ENCODE data around the gene ASB16.
"Not testable (repeated sequence)": the region's sequence is repeated elsewhere in the genome, so short reads cannot be mapped to it uniquely, and the experiment has no call there.

The ASB16 gene, protein sequence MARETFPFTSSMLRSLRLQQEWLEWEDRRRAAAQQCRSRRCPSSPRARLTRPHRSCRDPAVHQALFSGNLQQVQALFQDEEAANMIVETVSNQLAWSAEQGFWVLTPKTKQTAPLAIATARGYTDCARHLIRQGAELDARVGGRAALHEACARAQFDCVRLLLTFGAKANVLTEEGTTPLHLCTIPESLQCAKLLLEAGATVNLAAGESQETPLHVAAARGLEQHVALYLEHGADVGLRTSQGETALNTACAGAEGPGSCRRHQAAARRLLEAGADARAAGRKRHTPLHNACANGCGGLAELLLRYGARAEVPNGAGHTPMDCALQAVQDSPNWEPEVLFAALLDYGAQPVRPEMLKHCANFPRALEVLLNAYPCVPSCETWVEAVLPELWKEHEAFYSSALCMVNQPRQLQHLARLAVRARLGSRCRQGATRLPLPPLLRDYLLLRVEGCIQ

DNA sequence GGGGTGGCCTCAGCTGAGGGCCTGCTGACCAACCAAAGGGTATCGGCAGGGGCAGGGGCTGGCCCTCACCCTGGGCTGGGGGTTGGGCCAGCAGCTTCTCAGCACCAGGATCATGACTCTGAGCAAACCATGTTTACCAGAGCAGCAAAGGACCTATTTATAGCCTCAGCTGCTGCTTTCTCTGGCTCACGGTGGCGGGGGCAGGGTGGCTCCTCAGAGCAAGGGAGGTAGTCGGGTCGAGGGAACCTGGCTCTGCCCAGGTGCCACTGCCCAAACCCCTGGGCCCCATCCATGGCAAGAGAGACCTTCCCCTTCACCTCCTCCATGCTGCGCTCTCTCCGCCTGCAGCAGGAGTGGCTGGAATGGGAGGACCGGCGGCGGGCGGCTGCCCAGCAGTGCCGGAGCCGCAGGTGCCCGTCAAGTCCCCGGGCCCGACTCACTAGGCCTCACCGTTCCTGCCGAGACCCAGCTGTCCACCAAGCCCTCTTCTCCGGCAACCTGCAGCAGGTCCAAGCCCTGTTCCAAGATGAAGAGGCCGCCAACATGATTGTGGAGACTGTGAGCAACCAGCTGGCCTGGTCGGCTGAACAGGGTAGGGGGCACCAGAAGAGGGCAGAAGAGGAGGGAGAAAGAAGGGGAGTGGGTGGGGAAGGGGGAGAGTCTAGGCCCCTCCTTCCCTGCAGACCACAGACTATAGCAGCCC is at the start of gene ASB16:
Gene ASB16, plus strand, starts transcription at position 206 of the 703 bp plus-strand sequence. Its CDS starts 86 bp downstream, at position 292.
- peak in 1 of 2 experiments; percentile 81 for DNase-seq

DNA sequence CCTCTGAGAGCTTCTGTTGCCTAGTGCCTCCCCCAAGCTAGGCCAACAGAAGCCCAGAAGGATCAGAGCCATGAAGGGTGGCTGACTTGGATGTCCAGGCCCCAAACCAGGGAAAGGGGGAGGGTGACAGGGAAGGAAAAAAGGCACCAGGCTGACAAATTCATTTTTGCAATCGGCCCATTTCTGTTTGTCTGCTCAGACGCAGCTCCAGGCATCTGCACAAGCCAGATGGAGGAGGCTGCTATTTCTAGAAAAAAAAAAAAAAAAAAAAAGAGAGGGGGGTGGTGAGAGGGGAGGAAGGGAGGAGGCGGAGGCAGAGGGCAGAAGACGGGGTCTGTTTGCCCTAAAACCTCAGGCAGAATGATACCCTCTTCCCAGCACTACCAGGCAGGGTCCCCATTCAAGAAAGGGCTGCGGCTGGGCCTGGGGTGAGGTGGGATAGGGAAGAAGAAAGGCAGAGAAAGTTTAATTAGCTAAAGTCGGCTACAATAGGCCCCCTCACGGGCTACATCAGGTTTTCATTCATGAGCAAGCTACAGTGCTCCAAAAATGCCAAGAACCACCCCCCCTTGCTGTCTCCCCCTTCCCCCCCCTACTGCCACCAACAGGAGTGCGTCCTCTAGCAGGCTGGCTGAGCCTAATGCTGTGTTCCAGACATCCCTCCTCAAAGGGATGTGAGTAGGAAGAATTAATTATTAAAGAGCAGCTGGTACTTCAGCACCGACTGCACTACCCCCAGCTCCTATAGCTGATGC is 49.5 kb upstream of the ASB16 start:
- DNase-seq = no peak

DNA sequence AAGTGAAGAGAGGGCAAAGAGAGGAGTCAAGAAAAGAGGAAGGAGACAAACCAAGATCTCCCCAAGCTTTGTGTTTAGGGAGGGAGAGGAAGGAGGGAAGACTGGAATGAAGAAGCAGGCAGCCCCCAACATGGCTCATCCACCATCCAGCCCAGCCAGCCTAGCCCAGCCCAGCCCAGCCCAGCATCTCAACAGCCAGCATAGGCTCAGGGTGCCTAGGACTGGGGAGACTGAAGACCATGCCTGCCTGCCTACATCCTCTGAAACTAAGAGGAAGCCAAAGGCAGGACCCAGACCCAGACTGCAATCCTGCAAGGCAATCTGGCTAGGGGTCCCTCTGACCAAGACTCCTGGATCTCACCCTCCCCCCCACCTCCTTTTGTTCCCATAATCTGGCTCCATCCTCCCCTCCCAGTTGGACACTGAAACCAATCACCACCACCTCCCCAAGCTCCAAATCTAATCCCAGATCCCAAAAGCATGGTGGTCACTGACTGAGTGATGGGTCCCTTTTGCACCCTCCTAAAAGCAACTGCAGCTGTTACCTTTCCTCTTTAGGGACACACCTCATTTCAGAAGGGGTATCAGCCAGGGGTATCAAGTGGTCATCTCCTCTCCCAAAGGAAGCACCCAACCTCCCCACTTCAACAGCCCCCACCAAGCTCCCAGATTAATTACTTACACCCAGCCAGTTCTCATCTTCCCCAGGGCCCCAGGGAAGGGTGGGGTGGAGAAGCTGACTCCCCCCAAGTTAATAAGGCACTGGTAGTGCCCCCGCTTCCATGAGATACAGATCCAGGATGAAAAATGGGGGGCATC is 48.3 kb upstream of the ASB16 start:
- no peak for DNase-seq

DNA sequence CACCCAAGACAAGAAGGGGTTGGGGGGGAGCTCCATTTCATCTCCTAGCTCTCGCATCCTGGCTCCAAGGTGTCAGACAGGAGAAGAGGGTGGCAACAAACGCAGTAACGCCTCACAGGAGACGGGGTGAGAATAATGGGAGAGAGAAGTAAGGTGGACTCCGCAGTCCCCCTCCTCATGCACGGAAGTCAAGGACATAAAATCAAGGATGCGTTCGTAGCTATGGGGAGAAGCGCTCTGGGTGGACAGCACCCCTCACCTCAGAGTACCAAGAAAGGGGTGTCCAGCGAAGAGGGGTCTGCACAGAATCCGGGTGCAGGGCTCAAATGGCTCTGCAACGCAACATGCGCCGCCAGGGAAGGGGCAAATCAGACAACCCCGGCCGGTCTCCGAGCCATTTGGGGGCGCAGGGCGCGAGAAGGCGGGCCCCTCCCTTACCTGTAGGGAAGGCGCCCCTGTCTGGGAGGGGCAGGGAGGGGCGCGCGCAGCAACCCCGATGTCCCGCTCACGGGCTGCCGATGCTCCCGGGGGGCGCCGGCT is 47.6 kb upstream of the ASB16 start:
- no peak for DNase-seq

DNA sequence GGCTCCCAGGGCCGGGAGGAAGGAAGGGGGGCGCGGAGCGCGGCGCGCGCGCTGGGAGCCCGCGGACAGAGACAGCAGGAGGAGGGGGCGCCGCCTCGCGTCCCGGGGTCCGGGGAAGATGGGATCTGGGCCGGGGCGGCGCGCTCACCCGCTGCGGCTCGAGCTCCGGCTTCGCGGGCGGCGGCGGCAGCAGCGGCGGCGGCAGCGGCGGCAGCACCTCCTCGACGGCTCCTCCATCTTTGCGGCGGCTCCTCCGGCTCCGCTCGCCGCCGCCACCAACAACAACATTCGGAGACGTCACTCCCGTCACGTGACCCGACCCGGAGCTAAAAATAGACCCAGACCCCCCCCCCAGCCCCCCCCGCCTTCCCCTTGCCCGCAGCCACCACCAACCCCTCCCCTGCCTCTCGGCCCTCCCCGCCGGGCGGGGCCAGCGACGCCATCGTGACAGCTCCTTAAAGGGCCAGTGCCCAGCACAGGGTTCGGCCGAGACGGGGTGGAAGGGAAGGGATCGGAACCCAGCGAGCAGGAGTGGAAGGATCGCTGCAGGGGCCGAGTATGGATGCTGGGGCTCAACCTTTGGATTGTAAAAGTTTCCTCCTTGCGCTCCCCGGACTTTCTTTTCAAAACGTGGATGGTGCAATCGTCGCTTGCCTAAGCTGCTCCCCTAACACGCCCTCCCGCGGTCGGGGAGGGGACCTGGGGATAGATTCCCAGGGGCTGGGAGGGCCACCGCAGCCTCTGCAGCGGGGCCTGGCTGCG is 47.0 kb upstream of the ASB16 start, which contains the start of gene HDAC5:
Gene HDAC5, minus strand, starts transcription at position 286 of the 762 bp plus-strand sequence. CDS start 6,126 bp downstream, outside the sequence.
- DNase-seq = peak; percentile 91 to 98

DNA sequence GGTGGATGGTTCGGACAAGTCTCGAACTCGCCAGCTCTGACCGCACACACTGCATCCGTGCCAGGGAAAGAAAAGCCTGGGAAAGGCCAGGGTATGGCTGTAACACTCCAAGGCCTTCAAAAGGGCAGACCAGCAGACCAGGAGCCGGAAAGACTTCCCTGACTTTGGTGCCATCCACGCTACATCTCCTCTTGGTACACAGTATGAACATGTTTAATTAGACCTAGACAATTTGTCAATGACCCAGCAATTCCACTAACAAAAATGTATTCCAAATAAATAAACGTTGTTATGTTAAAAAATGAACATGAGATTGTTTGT is 46.4 kb upstream of the ASB16 start:
- DNase-seq = no peak

DNA sequence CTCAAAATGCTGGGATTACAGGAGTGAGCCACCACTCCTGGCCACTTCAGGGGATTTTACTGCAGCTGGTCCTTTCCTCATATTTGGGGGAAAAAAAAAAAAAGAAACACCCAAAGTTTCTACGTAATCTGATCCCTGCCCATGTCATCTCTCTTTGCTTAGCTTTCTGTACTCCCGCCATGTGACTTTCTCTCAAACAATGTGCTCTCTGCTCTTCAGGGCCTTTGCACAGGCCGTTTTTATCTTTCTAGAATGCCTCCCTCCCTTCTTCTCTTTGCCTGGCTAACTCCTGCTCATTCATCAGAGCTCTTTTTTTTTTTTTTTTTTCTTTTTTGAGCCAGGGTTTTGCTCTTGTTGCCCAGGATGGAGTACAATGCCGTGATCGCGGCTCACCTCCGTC is 42.1 kb upstream of the ASB16 start:
- no peak for DNase-seq

DNA sequence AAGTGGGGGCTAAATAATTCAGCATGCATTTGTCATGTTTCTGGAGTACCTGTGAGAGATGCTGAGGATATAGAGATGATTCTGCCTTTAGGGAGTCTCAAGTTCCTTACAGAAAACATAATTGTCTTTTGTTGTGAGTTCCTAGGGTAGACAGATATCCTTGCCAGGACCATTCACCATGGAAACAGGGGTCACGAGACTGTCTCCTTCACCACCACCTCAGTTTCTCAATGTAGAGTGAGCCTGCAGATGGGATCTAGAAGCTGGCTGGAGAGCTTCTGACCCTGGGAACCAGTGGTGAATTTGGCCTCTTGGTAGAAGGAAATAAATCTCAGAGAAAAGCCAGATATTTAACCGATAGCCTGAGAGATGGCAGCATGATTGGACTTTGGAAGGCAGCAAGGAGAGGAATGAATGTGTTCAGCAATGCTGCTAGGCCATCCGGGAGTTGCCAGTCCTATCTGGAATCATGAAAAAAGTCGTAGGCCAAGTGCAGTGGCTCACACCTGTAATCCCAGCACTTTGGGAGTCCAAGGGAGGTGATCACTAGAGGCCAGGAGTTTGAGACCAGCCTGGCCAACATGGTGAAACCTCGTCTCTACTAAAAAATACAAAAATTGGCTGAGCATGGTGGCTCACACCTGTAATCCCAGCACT is 39.7 kb upstream of the ASB16 start:
- no peak for DNase-seq

DNA sequence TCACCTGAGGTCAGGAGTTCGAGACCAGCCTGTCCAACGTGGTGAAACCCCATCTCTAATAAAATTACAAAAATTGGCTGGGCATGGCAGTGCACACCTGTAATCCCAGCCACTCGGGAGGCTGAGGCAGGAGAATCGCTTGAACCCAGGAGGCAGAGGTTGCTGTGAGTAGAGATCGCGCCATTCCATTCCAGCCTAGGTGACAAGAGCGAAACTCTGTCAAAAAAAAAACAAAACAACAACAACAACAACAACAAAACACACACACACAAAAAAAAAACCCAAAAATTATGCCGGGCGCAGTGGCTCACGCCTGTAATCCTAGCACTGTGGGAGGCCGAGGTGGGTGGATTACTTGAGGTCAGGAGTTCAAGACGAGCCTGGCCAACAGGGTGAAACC is 39.1 kb upstream of the ASB16 start:
- DNase-seq = not testable (repeated sequence)

DNA sequence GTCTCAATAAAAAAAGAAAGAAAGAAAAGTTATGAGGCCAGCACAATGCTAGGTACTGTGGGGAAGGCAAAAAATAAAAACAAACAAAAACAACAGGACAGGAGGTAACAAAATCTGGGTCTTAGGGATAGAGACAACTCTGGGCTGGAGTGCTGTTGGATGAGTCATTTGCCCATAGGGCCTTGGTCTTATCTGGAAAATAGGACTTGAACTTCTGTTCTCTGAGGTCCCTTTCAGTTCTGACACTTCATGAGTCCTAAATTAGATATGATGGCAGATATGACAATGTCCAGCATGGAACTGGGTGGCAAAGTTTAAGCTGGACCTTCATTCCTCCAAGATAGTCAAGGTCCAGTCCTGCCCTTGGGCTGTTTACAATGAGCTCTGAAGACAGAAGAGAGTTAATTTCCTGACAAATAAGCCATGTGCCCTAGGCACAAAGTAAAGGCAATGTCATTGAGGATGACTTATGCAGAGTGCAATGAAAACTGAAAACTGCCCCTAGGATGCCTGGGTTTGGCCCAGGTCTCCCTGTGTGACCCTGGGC is 38.2 kb upstream of the ASB16 start:
- DNase-seq = no peak

DNA sequence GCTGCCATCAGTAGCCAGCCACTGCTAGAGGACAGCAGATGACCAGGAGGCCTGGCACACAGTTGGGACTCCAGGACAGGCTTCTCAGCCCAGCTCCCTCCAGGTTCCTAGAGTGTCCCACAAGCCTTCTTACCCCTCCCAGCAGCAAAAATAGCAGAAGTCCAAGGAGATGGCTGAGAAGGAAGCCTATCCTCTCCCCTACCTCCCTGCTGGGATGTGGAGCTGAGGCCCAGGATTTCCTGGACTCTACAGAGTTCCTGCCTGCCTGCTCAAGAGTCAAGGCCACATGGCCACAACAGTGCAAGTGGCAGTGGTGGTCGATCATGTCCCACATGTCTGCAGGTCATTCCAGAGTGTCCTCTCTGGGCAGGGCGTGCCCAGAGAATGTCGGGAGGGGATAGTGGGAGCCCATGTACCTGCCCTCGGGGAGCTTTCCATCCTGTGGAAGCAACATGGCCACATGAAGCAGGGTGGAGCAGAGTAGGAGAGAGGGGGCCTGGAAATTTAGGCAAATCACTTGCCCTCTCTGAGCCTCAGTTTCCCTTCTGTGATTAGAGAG is 36.5 kb upstream of the ASB16 start:
- no peak for DNase-seq

DNA sequence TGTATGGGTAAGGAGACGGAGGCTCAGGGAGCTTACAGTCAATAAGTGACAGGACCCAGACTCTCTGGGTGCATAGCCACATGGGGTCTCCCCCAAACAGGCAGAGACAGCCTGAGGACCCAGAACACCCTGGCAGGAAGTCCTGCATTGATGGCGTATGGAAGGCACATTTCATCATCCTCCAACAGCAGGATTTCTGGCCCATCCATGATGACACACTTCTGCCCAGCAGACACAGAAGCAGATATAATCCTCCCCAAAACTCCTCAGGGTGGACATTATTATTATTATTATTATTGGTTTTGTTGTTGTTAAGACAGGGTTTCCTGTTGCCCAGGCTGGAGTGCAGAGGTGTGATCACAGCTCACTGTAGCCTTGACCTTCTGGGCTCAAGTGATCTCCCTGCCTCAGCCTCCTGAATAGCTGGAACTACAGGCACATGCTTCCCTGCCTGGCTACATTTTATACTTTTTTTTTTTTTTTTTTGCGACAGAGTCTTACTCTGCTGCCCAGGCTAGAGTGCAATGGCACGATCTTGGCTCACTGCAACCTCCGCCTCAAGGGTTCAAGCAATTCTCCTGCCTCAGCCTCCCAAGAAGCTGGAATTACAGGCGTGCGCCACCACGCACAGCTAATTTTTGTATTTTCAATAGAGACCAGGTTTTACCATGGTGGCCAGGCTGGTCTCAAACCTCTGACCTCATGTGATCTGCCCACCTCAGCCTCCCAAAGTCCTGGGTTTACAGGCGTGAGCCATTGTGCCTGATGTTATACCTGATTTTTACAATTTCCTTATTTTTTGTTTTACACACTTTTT is 35.5 kb upstream of the ASB16 start:
- no peak for DNase-seq

DNA sequence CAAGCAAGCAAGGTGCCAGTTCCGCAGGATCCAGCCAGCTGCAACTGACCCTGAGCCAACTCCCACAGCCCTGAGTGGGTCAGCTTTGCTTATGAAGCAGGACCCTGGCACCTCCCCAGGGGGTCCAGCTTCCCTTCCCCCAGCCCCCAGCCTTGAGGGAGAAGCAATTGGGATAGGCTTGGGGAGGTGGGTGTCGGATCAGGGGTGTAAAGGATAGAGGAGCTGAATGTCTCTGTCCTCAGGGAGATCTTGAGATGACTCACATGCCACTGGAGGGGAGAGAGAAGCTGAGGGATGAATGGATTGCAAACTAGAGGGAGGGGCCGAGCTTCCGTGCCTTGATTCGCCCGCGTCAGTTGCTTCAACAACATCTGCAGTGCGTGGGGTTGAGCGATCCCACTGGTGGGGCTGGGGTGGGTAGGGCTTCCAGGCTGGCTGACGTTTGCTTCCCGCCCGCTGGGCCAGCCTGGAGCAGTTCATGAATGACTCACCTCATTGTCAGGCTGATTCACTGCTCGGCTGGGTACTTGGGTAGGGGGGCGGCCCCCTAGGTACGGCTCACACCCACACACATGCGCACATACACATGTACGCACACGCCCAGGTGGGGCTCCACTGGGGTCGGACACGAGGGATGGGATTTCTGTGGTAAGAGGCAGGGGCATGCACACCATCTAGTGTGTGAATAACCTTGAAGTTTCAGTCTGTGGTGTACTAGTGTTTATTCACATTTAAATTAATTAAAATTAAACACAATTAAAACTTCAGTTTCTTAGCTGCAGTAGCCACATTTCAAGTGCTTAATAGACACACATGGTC is 32.4 kb upstream of the ASB16 start:
- DNase-seq = peak; percentile 76 to 83

DNA sequence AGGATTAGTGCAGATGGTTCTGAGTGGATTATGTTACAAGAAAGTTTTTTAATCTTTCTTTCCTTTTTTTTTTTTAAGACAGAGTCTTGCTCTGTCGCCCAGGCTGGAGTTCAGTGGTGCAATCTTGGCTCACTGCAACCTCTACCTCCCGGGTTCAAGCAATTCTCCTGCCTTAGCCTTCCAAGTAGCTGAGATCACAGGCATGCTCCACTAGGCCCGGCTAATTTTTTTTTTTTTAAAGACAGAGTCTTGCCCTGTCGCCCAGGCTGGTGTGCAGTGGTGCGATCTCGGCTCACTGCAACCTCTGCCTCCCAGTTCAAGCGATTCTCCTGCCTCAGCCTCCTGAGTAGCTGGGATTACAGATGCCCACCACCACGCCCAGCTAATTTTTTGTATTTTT is 26.6 kb upstream of the ASB16 start:
- not testable (repeated sequence) for DNase-seq

DNA sequence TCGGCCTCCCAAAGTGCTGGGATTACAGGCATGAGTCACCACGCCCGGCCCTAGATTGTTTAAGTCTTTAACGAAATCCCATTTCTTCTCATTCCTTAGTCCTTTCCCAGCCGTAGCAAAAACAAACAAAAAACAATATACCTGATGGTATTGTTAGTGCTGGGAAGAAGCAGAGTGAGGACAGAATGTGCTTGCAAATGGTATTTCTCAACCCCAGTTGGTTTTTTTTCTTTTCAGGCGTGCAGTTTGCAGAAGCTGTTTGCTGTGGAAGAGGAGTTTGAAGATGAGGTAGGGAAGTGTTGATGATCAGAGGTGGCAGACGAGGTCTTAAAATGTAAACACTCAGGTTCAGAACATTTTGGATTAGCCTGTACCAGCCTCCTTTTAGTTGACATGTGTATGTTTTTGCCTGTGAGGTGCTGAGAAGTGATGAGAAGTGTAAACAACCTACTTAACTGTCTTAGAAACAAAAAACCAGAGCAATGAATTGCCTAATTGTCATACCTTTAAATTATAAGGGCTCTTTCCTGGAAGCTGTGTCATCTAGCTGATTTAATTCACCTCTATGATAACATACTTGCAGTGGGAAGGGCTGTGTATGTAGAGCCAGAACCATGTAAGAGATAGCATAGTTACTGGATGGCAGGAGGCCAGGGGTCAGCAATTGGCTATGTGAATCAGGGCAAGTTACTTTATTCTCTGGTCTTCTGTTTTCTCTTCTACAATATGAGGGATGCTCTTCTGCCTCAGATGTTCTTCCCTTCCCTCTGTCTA is 25.4 kb upstream of the ASB16 start:
- DNase-seq = no peak

DNA sequence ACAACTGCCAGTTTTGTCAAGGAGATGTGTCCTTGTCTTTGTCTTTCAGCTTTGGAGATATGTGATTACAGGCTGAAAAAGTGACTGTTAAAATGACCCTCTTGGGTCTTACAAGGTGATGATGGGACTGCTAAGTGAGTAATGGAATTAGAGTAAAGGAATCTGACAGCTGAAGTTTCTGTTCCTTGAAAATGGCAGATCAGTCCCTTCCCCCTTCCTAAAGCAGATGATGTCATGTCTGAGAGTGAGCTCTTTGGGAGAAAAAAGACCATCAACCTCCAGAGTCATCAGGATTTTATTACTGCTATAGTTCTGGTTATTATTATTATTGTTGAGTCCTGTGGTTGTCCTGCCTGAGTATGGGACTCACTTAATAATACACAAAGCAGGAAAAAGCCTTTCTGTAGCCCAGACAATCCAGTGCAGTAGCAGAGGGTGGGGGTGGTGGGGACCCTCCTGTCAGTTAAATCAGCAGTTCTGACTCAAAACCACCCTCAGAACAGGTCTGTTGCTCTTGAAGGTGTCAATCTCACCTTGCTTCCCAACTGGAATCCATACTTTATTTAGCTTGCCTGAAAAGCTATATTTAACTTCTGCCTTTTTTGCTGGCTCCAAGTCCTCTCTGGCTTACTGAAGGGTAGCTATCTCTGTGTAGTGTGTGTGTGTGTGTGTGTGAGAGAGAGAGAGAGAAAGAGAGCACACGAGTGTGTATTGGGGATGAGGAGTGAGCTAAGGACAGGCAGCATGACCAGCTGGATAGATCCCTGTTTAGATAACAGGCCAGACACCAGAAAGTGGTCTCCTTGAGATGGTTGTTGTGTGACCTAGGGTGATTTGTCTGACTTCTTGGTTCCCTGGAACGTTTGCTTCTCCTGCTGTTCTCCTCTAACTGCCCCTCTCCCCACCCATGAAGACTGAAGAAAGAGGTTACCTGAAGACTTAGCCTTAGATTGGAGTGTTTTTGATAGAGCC is 23.8 kb upstream of the ASB16 start:
- DNase-seq = no peak
